Upper lobe of left lung (tissue), 6 donors: Measurements from ENCODE around the gene SRPRB. TPM values are rescaled to one million over a fixed set of nuclear protein-coding genes. Genes with fewer than 3 reads are reported as not detected.

Experiments
- ATAC-seq, 2 donors: fragments of 200-7000 bp; cut with Tn5 transposase; one replicate each; pipeline ENCODE4 v1.9.1; 2022; ENCODE audit warnings: mild to moderate bottlenecking in 2 of 2, moderate library complexity in 2 of 2; ENCODE audit not compliant: low FRiP score in 2 of 2
- DNase-seq, 2 donors: peaks; one replicate each; pipeline ENCODE4 v3.0.0-alpha.2; 2019 to 2020
- H3K27ac ChIP-seq, 4 donors: fragments of 200-600 bp; sonication (generic); one replicate each; pipeline ENCODE4 v1.5.1; 2016 to 2019
- H3K27me3 ChIP-seq, 4 donors: fragments of 200-600 bp; sonication (generic); one replicate each; pipeline ENCODE4 v1.5.1; 2017 to 2019
- H3K36me3 ChIP-seq, 4 donors: fragments of 200-600 bp; sonication (generic); one replicate each; pipeline ENCODE4 v1.5.1; 2016 to 2019
- H3K4me1 ChIP-seq, 4 donors: fragments of 200-600 bp; sonication (generic); one replicate each; pipeline ENCODE4 v1.5.1; 2018 to 2019
- H3K4me3 ChIP-seq, 4 donors: fragments of 200-600 bp; sonication (generic); one replicate each; pipeline ENCODE4 v1.5.1; 2017 to 2019; ENCODE audit warnings: mild to moderate bottlenecking in 2 of 4, moderate library complexity in 1 of 4
- H3K9me3 ChIP-seq, 4 donors: fragments of 200-600 bp; sonication (generic); one replicate each; pipeline ENCODE4 v1.5.1; 2018 to 2019
- CTCF ChIP-seq, 6 experiments: fragments of 450-650 bp in 4 of 6; fragments of 200-600 bp in 2 of 6; sonication (generic) in 2 of 6; IDR thresholded peaks; one replicate each; pipeline ENCODE4 v1.5.1; 2016 to 2019; ENCODE audit warnings: antibody characterized with exemption in 6 of 6
- EP300 ChIP-seq, 4 donors: sonication (generic); formaldehyde crosslinking; IDR thresholded peaks; one replicate each; pipeline ENCODE4 v1.5.1; 2017; ENCODE audit warnings: antibody characterized with exemption in 4 of 4, control low read depth in 2 of 4
- POLR2A ChIP-seq, 4 donors: fragments of 450-650 bp; IDR thresholded peaks; one replicate each; pipeline ENCODE4 v1.5.1; 2016 to 2017; ENCODE audit warnings: antibody characterized with exemption in 4 of 4, mild to moderate bottlenecking in 2 of 4
- POLR2AphosphoS5 ChIP-seq, 2 donors: sonication (generic); formaldehyde crosslinking; IDR thresholded peaks; one replicate each; pipeline ENCODE4 v1.5.1; 2017; ENCODE audit warnings: antibody characterized with exemption in 2 of 2
- WGBS, 2 donors: methylation state at CpG; one replicate each; pipeline ENCODE4 v1.1.5; 2017 to 2018; 5-methylcytosine and 5-hydroxymethylcytosine counted together
- total RNA-seq, 6 donors: library from RNA; depleted of rRNA in 4 of 6; stranded (reverse); fragments of >200 nt in 4 of 6; gene quantifications; one replicate each; pipeline versions ENCODE4 v1.1.0 to v1.2.1, GENCODE V29; 2016 to 2021
- donor health status: DM: no; HTN: no; CAD: no; lungs with moderate emphysema.
- donor health status: DM: no; HTN: yes; CAD: no; lungs with severe emphysema.

Gene SRPRB
- total RNA-seq, 6 donors from 2014 or later, result 7.3 to 73.8 (median 34.2) TPM

DNA sequence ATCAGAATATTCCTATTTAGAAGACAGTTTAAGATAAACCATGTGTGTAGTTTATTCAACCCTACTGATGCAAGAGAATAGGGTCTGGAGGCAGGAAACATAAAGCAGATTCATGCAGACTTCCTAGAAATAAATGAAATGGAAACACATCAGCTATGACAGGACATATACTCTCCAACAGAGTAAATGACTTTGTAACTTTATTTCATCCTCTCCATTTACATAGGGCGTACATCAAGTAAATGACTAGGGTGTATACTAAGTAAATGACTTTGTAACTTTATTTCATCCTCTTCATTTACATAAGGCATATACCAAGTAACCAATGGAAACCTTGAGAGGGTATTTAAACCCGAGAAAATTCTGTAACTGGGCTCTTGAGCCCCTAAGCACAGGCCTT is 17.6 kb upstream of the SRPRB start:
- no peaks in the 10 kb centered on the region for H3K27me3 ChIP-seq
- WGBS, 2 donors, result 79 to 82% methylated on average over 2 of the region's 2 CpGs
- H3K27ac ChIP-seq, result no peak overlapping the region
- H3K9me3 ChIP-seq, result peaks cover 0 to 14% (median 11%) of the 10 kb centered on the region in 4 donors
- ATAC-seq, result no peak
- DNase-seq, result no peak
- H3K4me3 ChIP-seq, result no peak overlapping the region
- H3K4me1 ChIP-seq, result no peaks in the 10 kb centered on the region
- no peak for TF ChIP-seq EP300 (IDR thresholded peaks at IDR 0.05)
- H3K36me3 ChIP-seq, result no peaks in the 10 kb centered on the region

GRCh38 chr3:133792171-133792763 is 13.3 kb upstream of the SRPRB start:
- DNase-seq (no peak), ATAC-seq (no peak)
- H3K4me1 ChIP-seq, result no peaks in the 10 kb centered on the region
- no peaks in the 10 kb centered on the region for H3K36me3 ChIP-seq
- TF ChIP-seq POLR2AphosphoS5 (IDR thresholded peaks at IDR 0.05), result no peak
- TF ChIP-seq CTCF (IDR thresholded peaks at IDR 0.05), result no peak
- TF ChIP-seq POLR2A (IDR thresholded peaks at IDR 0.05), result no peak
- no peak for TF ChIP-seq EP300 (IDR thresholded peaks at IDR 0.05)
- no peak overlapping the region for H3K27ac ChIP-seq
- H3K4me3 ChIP-seq, result no peak overlapping the region
- H3K9me3 ChIP-seq, result peaks cover 0 to 15% (median 13%) of the 10 kb centered on the region in 4 donors
- H3K27me3 ChIP-seq, result no peaks in the 10 kb centered on the region
- WGBS, 2 donors, result 65 to 69% methylated on average over 9 of the region's 9 CpGs

GRCh38 chr3:133797396-133798105 is 8.1 kb upstream of the SRPRB start:
- Histone ChIP-seq H3K4me3 (no peak overlapping the region), H3K4me1 (no peaks in the 10 kb centered on the region), H3K9me3 (peaks cover 0 to 7% (median under 1%) of the 10 kb centered on the region in 4 donors), H3K27ac (no peak overlapping the region), H3K36me3 (no peaks in the 10 kb centered on the region), H3K27me3 (no peaks in the 10 kb centered on the region)
- WGBS, 2 donors, result 82 to 87% methylated on average over 3 of the region's 3 CpGs
- no peak for DNase-seq
- ATAC-seq, result no peak
- TF ChIP-seq EP300 (IDR thresholded peaks at IDR 0.05), result no peak

DNA sequence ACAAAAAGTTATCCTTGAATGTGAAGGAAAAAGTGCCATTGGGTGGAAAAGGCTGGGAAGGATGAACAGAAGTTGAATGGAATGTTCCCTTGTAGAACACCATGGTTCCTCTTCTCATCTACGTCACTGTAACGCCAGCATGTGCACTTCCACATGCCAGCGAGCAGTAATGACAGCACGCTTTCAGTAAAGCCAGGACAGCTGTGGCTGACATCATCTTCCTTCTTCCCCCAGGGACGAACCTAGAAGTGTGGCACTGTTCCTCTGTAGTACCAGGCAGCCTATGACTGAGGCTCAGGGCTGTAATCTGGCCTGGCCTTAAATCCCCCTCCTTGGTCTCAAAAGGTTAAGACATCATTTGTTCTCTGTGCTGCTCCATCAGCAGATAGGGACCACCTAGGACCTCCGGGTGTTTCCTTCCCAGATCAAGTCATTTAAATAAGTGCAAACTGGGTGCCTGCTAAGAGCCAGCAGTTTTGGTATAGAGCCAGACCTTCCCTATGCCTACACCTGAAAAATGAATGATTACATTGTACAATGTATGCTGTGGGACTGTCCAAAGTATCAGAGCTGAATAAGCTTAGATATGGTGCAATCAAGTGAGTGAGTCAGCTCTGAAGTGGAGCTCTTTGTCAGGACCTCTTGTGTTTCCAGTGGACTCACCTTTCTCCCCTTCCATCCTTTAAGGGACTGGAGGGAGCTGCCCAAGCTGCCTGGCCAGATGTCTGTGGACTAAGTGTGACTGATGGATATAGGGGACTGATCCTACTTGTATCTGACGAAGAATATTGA is 5.6 kb upstream of the SRPRB start:
- ATAC-seq, result peak; percentile 63 to 81
- H3K4me3 ChIP-seq, result no peak overlapping the region
- H3K9me3 ChIP-seq, result no peaks in the 10 kb centered on the region
- TF ChIP-seq CTCF (IDR thresholded peaks at IDR 0.05) (no peak), POLR2AphosphoS5 (IDR thresholded peaks at IDR 0.05) (no peak), EP300 (IDR thresholded peaks at IDR 0.05) (no peak), POLR2A (IDR thresholded peaks at IDR 0.05) (no peak)
- H3K27me3 ChIP-seq, result no peaks in the 10 kb centered on the region
- WGBS, 2 donors, result 58 to 63% methylated on average over 7 of the region's 7 CpGs
- H3K27ac ChIP-seq, result no peak overlapping the region
- no peaks in the 10 kb centered on the region for H3K4me1 ChIP-seq
- H3K36me3 ChIP-seq, result no peaks in the 10 kb centered on the region
- peak in 1 of 2 donors; percentile 42 for DNase-seq

DNA sequence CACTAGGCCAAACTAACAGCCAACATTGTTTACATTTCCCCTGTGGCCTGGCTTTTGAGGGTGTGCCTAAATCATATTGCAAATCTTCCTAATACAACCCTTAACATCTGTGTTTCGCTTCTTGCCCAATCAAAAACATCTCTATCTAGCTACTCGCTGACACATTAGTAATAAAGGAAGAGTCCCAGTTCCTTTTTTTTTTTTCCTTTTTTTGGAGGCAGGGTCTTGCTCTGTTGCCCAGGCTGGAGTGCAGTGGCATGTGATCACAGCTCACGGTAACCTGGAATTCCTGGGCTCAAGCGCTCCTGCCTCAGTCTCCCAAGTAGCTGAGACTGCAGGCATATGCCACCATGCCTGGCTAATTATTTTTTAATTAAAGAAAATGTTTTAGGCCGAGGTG is 2.1 kb upstream of the SRPRB start:
- WGBS, 2 donors, result 82 to 83% methylated on average over 5 of the region's 5 CpGs
- DNase-seq (no peak), ATAC-seq (no peak)
- H3K36me3 ChIP-seq, result peaks cover 0 to 9% (median 0%) of the 10 kb centered on the region in 4 donors
- H3K4me1 ChIP-seq, result peaks cover 8 to 11% (median 9%) of the 10 kb centered on the region in 4 donors
- H3K27ac ChIP-seq, result no peak overlapping the region
- no peaks in the 10 kb centered on the region for H3K27me3 ChIP-seq
- no peak for TF ChIP-seq CTCF (IDR thresholded peaks at IDR 0.05)
- TF ChIP-seq EP300 (IDR thresholded peaks at IDR 0.05), result no peak
- TF ChIP-seq POLR2AphosphoS5 (IDR thresholded peaks at IDR 0.05), result no peak
- TF ChIP-seq POLR2A (IDR thresholded peaks at IDR 0.05), result no peak
- no peak overlapping the region for H3K4me3 ChIP-seq
- H3K9me3 ChIP-seq, result no peaks in the 10 kb centered on the region
